Measurements from ENCODE around the gene MITF. TPM values are rescaled to one million over a fixed set of nuclear protein-coding genes. Genes with fewer than 3 reads are reported as not detected.

Gene MITF
- total RNA-seq, 1 donor from 2014 or later: 2.0 TPM

DNA sequence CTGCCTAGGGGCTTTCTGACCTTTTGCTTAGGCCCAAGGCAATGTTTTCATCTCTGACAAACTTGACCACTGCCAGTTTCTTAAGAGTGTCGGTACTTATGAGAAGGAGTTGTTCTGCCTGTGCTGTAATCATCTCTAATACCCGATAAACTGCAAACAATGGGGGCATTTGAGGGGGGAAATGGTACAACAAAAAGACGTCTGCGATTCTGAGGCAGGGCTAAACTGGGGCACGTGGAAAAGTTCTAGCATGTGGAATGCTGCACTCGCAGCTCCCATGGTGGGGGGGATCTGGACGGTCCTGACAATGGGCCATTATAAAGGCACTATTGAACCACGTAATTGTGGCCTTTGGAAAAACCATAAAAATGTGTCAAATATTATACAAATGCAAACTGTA lies 187.1 kb downstream of the MITF start:
- H3K27ac Mint-ChIP-seq (ENCODE audit: unreplicated experiment): no peak overlapping the region
- H3K4me1 Mint-ChIP-seq: peaks cover 28% of the 10 kb centered on the region
- H3K36me3 Mint-ChIP-seq (ENCODE audit: low read depth): no peaks in the 10 kb centered on the region
- peaks cover 11% of the 10 kb centered on the region for H3K27me3 Mint-ChIP-seq (ENCODE audit: low read depth)
- no peak for DNase-seq (ENCODE audit: low read depth, low spot score)
- H3K9me3 Mint-ChIP-seq: no peaks in the 10 kb centered on the region
- no peak overlapping the region for H3K4me3 Mint-ChIP-seq
- TF ChIP-seq, protein P1, sequence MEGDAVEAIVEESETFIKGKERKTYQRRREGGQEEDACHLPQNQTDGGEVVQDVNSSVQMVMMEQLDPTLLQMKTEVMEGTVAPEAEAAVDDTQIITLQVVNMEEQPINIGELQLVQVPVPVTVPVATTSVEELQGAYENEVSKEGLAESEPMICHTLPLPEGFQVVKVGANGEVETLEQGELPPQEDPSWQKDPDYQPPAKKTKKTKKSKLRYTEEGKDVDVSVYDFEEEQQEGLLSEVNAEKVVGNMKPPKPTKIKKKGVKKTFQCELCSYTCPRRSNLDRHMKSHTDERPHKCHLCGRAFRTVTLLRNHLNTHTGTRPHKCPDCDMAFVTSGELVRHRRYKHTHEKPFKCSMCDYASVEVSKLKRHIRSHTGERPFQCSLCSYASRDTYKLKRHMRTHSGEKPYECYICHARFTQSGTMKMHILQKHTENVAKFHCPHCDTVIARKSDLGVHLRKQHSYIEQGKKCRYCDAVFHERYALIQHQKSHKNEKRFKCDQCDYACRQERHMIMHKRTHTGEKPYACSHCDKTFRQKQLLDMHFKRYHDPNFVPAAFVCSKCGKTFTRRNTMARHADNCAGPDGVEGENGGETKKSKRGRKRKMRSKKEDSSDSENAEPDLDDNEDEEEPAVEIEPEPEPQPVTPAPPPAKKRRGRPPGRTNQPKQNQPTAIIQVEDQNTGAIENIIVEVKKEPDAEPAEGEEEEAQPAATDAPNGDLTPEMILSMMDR (conservative IDR thresholded peaks at IDR 0.05): no peak

DNA sequence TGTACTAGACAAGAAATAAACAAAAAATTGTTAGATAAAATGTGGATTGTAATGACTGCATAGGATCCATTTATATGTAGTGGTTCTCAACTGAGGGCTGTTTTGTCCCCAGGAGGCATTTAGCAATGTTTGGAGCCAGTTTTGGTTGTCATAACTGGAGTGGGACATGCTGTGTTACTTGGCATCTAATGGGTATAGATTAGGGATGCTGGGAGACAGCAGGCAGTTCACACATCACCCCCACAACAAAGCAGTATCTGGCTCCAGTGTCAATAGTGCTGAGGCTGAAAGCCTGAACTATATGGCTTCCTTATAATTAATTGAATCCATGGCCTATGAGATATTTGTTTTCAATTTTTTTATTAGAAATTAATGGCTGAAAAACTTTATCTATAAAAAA lies 188.3 kb downstream of the MITF start:
- H3K4me1 Mint-ChIP-seq: peaks cover 22% of the 10 kb centered on the region
- H3K36me3 Mint-ChIP-seq (ENCODE audit: low read depth): no peaks in the 10 kb centered on the region
- no peak overlapping the region for H3K4me3 Mint-ChIP-seq
- no peaks in the 10 kb centered on the region for H3K9me3 Mint-ChIP-seq
- no peak for DNase-seq (ENCODE audit: low read depth, low spot score)
- peaks cover 11% of the 10 kb centered on the region for H3K27me3 Mint-ChIP-seq (ENCODE audit: low read depth)
- H3K27ac Mint-ChIP-seq (ENCODE audit: unreplicated experiment): no peak overlapping the region
- TF ChIP-seq, protein P1 (conservative IDR thresholded peaks at IDR 0.05): no peak

DNA sequence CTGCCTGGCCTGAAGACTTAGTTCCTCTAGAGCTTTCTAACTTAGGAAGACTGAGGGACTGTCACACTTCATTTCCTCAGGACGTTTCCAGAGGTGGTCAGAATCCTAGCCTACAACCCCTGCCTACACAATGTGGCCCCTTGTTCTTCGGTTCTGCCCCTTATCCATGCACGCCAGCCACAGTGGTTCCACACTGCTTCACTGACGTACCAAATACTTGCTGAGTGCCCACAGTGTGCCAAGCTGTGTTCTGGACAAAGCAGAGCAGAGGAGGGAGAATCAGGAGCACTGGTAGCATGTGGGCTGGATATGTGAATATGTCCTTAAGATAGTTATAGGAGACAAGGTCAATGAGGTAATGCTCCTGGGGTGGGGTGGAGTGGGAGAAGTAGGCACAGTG lies 189.8 kb downstream of the MITF start:
- Mint-ChIP-seq H3K4me1 (peaks cover 11% of the 10 kb centered on the region), H3K27me3 (ENCODE audit: low read depth) (peaks cover 9% of the 10 kb centered on the region), H3K4me3 (no peak overlapping the region), H3K9me3 (no peaks in the 10 kb centered on the region), H3K27ac (ENCODE audit: unreplicated experiment) (no peak overlapping the region), H3K36me3 (ENCODE audit: low read depth) (no peaks in the 10 kb centered on the region)
- DNase-seq (ENCODE audit: low read depth, low spot score): no peak
- TF ChIP-seq, protein P1 (conservative IDR thresholded peaks at IDR 0.05): no peak

DNA sequence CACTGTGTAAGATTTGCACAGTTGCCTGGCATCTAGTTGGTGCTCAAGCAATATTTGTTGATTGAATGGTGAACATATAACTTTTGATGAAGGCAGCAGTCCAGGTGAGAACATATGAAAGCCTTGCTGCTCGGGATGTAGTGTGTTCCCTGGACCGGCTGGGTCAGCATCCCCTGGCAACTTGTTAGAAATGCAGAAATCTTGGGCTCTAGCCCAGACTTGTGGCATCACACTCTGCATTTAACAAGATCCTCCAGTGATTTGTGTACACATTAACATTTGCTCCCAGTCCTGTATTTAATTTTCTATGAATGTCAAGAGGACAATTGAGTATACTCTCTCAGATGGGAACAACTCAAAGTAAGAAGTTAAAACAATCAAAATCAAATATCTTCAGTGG lies 191.3 kb downstream of the MITF start:
- Mint-ChIP-seq H3K9me3 (no peaks in the 10 kb centered on the region), H3K27me3 (ENCODE audit: low read depth) (peaks cover 8% of the 10 kb centered on the region), H3K36me3 (ENCODE audit: low read depth) (no peaks in the 10 kb centered on the region), H3K27ac (ENCODE audit: unreplicated experiment) (no peak overlapping the region), H3K4me3 (no peak overlapping the region), H3K4me1 (peaks cover 10% of the 10 kb centered on the region)
- TF ChIP-seq, protein P1 (conservative IDR thresholded peaks at IDR 0.05): no peak
- no peak for DNase-seq (ENCODE audit: low read depth, low spot score)

GRCh38 chr3:69932087-69932486 lies 192.8 kb downstream of the MITF start:
- TF ChIP-seq, protein P1 (conservative IDR thresholded peaks at IDR 0.05): no peak
- Mint-ChIP-seq H3K27me3 (ENCODE audit: low read depth) (peaks cover 6% of the 10 kb centered on the region), H3K4me3 (no peak overlapping the region), H3K4me1 (peaks cover 10% of the 10 kb centered on the region), H3K9me3 (no peaks in the 10 kb centered on the region), H3K27ac (ENCODE audit: unreplicated experiment) (no peak overlapping the region), H3K36me3 (ENCODE audit: low read depth) (no peaks in the 10 kb centered on the region)
- no peak for DNase-seq (ENCODE audit: low read depth, low spot score)

DNA sequence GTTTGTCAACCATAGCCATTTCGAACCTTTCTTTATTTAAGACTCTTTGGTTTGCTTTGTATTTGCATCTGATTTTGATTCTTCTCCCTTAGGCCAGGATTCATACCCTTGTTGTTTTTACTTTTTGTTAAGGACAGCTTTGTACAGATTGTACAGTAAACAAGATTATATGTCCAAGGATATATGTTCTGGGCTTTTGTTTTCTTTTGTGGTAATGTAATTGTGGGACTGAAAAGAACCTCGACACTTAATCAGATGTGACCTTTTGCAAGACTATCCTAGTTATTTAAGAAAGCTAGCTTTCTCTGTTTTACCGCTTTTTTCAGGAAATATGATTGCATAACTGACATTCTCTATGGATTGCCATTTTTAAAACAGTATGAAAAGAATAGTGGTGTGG lies 193.2 kb downstream of the MITF start:
- Mint-ChIP-seq H3K4me3 (no peak overlapping the region), H3K36me3 (ENCODE audit: low read depth) (no peaks in the 10 kb centered on the region), H3K27ac (ENCODE audit: unreplicated experiment) (no peak overlapping the region), H3K4me1 (peaks cover 10% of the 10 kb centered on the region), H3K9me3 (no peaks in the 10 kb centered on the region), H3K27me3 (ENCODE audit: low read depth) (peaks cover 6% of the 10 kb centered on the region)
- TF ChIP-seq, protein P1 (conservative IDR thresholded peaks at IDR 0.05): no peak
- DNase-seq (ENCODE audit: low read depth, low spot score): no peak
